Measurements from ENCODE around the gene CAMK1D.

GRCh38 chr10:12381536-12382156, 32.3 kb downstream of the CAMK1D start:
- TF ChIP-seq POLR2AphosphoS5 (IDR thresholded peaks at IDR 0.05): no peak
- TF ChIP-seq, protein P1, sequence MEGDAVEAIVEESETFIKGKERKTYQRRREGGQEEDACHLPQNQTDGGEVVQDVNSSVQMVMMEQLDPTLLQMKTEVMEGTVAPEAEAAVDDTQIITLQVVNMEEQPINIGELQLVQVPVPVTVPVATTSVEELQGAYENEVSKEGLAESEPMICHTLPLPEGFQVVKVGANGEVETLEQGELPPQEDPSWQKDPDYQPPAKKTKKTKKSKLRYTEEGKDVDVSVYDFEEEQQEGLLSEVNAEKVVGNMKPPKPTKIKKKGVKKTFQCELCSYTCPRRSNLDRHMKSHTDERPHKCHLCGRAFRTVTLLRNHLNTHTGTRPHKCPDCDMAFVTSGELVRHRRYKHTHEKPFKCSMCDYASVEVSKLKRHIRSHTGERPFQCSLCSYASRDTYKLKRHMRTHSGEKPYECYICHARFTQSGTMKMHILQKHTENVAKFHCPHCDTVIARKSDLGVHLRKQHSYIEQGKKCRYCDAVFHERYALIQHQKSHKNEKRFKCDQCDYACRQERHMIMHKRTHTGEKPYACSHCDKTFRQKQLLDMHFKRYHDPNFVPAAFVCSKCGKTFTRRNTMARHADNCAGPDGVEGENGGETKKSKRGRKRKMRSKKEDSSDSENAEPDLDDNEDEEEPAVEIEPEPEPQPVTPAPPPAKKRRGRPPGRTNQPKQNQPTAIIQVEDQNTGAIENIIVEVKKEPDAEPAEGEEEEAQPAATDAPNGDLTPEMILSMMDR (IDR thresholded peaks at IDR 0.05): no peak
